NT2/D1 (cell line): ENCODE data around the gene TPTE2.
"Not testable (repeated sequence)": the region's sequence is repeated elsewhere in the genome, so short reads cannot be mapped to it uniquely, and the experiment has no call there.

Experiments
- DNase-seq: peaks from one replicate; pipeline ENCODE4 v3.0.0-alpha.2; 2011; ENCODE audit warnings: low read depth, low spot score
- H3K27me3 ChIP-seq: 2 replicates; pipeline ENCODE4 v1.6.0; 2011; ENCODE audit warnings: mild to moderate bottlenecking; ENCODE audit not compliant: insufficient read length, insufficient read depth
- H3K36me3 ChIP-seq: 2 replicates; pipeline ENCODE4 v1.6.1; 2011; ENCODE audit warnings: mild to moderate bottlenecking, low read length, mixed read lengths; ENCODE audit not compliant: insufficient read depth, insufficient read length
- H3K4me1 ChIP-seq: 2 replicates; pipeline ENCODE4 v1.5.1; 2011; ENCODE audit not compliant: insufficient read depth, insufficient read length
- H3K4me3 ChIP-seq: 2 replicates; pipeline ENCODE4 v1.5.1; 2011; ENCODE audit warnings: low read depth; ENCODE audit not compliant: insufficient read length
- H3K9ac ChIP-seq: 2 replicates; pipeline ENCODE4 v1.6.0; 2011; ENCODE audit warnings: low read depth; ENCODE audit not compliant: insufficient read length
- H3K9me3 ChIP-seq: 2 replicates; pipeline ENCODE4 v1.5.1; 2011; ENCODE audit warnings: mild to moderate bottlenecking, low read length; ENCODE audit not compliant: insufficient read depth
- SUZ12 ChIP-seq: IDR thresholded peaks from 2 replicates; pipeline ENCODE4 v1.6.1; 2011; ENCODE audit not compliant: insufficient read length, insufficient read depth; ENCODE audit errors: extremely low read depth
- YY1 ChIP-seq: IDR thresholded peaks from 2 replicates; pipeline ENCODE4 v1.6.1; 2011; ENCODE audit not compliant: insufficient read length, insufficient read depth
- ZNF274 ChIP-seq: IDR thresholded peaks from 2 replicates; pipeline ENCODE4 v1.6.1; 2011; ENCODE audit warnings: mild to moderate bottlenecking, low read depth, low read length

TPTE2 gene

DNA sequence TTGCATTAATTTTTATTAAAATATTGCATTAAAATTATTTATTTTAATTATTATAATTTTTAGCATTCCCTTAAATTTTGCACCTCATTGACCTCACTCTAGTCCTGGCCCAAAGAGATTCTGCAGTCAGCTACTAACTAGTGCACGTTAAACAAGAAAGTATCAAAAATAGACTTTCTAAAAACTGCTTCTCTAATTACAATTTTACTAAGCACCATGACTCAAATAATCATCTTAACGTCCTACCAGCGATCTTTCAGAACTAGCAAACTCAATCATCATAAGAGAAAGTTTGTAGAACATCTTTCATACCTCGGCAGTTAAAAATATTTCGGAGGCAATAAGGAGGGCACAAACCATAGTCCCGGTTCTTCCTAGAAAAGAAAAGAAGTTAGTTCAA, 123.6 kb downstream of the TPTE2 start:
- not testable (repeated sequence) for H3K4me1 ChIP-seq, H3K9ac ChIP-seq, H3K36me3 ChIP-seq, H3K27me3 ChIP-seq, H3K4me3 ChIP-seq, H3K9me3 ChIP-seq, DNase-seq

DNA sequence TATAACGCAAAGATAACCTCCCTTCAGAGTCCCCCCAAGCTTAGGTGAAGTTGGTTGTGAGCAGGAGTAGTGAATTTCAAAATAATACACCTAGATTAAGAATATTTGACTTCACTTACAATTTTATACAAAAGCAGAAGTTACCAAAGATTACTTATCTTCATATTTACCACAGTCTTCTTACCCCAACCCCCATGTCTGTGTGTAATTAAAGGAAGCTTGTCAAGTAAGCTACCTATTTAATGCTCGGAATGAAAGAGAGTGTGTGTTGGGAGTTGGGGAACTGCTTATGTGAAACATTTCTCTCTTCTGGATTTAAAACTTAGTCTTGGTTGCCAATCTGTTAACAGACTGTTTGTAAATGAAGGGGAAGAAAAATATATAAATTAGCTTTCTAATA, 139.1 kb downstream of the TPTE2 start:
- not testable (repeated sequence) for H3K36me3 ChIP-seq, H3K4me1 ChIP-seq, H3K9me3 ChIP-seq, H3K27me3 ChIP-seq, H3K4me3 ChIP-seq, DNase-seq, H3K9ac ChIP-seq

- not testable (repeated sequence) for H3K4me1 ChIP-seq, H3K27me3 ChIP-seq, H3K9ac ChIP-seq, H3K4me3 ChIP-seq, DNase-seq, H3K36me3 ChIP-seq
- H3K9me3 ChIP-seq, result peaks cover 21% of the 10 kb centered on the region; the same call in 1 of the 2 replicates
Measured at GRCh38 chr13:19412494-19412893, 148.8 kb downstream of the TPTE2 start.

DNA sequence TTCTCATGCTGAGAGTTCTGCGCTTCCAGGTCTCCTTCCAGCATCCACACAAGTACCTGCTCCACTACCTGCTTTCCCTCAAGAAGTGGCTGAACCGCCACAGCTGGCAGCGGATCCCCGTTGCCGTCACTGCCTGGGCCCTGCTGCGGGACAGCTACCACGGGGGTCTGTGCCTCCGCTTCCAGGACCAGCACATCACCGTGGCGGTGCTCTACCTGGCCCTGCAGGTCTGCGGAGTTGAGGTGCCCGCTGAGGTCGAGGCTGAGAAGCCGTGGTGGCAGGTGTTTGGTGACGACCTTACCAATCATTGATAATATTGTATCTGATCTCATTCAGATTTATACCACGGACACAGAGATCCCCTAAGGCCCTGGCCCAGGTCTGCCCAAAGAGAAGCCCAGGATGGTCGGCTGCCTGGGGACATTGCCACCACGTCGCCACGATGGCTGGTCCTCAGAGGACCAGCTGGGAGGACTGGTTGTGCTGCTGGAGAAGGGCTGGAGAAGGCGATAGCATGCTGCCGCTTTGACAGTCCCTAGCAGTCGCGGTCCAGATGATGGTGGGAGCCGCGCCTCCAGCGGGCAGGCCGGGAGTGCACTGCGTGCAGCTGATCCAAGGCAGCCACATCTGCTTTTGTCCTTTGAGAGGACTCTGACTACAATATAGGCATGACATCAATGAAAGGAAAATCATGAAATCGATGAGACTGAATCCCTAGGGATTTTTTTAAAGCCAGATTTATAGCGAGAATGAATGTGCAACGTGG, 178.4 kb downstream of the TPTE2 start:
- H3K9me3 ChIP-seq, H3K9ac ChIP-seq, H3K4me1 ChIP-seq: not testable (repeated sequence)

DNA sequence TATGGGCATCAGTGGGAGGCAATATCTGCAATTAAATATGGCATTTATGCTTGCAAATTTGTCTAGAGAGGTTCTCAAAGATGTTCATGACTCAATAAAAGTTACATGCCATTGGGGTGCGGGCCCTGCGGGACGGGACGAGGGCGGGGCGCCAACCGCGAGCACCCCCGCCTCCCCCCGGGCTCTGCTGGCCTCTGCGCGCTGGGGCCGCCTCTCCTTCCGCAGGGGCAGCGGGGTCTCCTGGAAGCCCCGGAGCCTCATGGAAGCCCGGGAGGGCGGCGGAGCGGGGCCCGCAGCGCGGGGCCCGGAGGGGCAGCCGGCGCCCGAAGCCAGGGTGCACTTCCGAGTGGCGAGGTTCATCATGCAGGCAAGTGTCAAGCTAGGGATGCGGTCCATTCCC, 179.2 kb downstream of the TPTE2 start:
- H3K4me3 ChIP-seq, result no peak overlapping the region
- H3K4me1 ChIP-seq, result no peaks in the 10 kb centered on the region
- H3K27me3 ChIP-seq, result no peaks in the 10 kb centered on the region
- no peak for DNase-seq
- TF ChIP-seq ZNF274 (no peak), YY1 (no peak), SUZ12 (no peak)
- no peaks in the 10 kb centered on the region for H3K9me3 ChIP-seq
- H3K9ac ChIP-seq, result no peak overlapping the region
- H3K36me3 ChIP-seq, result no peaks in the 10 kb centered on the region

More for the DNA sequence above, 178.4 kb downstream of the TPTE2 start:
- not testable (repeated sequence) for DNase-seq, H3K27me3 ChIP-seq, H3K4me3 ChIP-seq, H3K36me3 ChIP-seq
